Thyroid gland (tissue), 4 donors: ENCODE data around the gene ITGA11.

Source experiments
- POLR2A ChIP-seq, 2 donors: fragments of 450-650 bp; IDR thresholded peaks; one replicate each; pipeline ENCODE4 v1.6.1; 2017; ENCODE audit warnings: antibody characterized with exemption in 2 of 2, mild to moderate bottlenecking in 2 of 2, moderate library complexity in 1 of 2
- TF ChIP-seq, protein P1 (sequence below), 6 experiments: fragments of 200-600 bp in 3 of 6; fragments of 450-650 bp in 3 of 6; sonication (generic) in 3 of 6; IDR thresholded peaks; one replicate each; pipeline ENCODE4 v1.5.1; 2016 to 2019; ENCODE audit warnings: antibody characterized with exemption in 6 of 6, mild to moderate bottlenecking in 2 of 6, inconsistent platforms in 1 of 6, moderate library complexity in 1 of 6

DNA sequence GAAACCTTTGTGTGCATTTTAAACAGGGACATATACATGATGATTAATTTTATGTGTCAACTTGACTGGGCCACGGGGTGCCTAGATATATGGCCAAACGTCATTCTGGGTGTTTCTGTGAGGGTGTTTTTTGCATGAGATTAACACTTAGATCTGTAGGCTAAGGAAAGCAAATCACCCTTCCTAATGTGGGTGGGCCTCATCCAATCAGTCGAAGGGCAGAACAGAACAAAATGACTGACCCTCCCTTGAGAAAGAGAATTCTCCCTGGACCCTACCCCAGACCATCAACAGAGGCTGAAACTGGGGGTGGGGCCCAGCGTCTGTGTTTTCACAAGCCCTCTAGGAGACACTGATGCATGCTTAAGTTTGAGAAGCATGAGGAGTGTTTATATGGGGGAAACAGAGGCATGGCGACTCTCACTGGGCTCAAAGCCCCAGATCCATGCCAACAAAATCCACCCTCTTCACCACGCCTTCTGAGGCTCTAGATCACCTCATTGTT lies 56.2 kb downstream of the ITGA11 start:
- TF ChIP-seq, protein P1, sequence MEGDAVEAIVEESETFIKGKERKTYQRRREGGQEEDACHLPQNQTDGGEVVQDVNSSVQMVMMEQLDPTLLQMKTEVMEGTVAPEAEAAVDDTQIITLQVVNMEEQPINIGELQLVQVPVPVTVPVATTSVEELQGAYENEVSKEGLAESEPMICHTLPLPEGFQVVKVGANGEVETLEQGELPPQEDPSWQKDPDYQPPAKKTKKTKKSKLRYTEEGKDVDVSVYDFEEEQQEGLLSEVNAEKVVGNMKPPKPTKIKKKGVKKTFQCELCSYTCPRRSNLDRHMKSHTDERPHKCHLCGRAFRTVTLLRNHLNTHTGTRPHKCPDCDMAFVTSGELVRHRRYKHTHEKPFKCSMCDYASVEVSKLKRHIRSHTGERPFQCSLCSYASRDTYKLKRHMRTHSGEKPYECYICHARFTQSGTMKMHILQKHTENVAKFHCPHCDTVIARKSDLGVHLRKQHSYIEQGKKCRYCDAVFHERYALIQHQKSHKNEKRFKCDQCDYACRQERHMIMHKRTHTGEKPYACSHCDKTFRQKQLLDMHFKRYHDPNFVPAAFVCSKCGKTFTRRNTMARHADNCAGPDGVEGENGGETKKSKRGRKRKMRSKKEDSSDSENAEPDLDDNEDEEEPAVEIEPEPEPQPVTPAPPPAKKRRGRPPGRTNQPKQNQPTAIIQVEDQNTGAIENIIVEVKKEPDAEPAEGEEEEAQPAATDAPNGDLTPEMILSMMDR (IDR thresholded peaks at IDR 0.05), result no peak
- no peak for TF ChIP-seq POLR2A (IDR thresholded peaks at IDR 0.05)
